ENCODE data around the gene WDR7. TPM values are rescaled to one million over a fixed set of nuclear protein-coding genes. Genes with fewer than 3 reads are reported as not detected.

WDR7 gene
- total RNA-seq, 1 experiment from 2014 or later: 7.8 TPM

GRCh38 chr18:56947236-56947635 is 296.1 kb downstream of the WDR7 start:
- Mint-ChIP-seq H3K9me3 (ENCODE audit: unreplicated experiment) (no peaks in the 10 kb centered on the region), H3K36me3 (ENCODE audit: insufficient read depth, unreplicated experiment) (no peaks in the 10 kb centered on the region), H3K4me3 (ENCODE audit: unreplicated experiment) (no peak overlapping the region), H3K4me1 (ENCODE audit: low read depth, unreplicated experiment) (no peaks in the 10 kb centered on the region), H3K27me3 (ENCODE audit: insufficient read depth, unreplicated experiment) (no peaks in the 10 kb centered on the region), H3K27ac (ENCODE audit: unreplicated experiment) (no peak overlapping the region)
- Histone ChIP-seq H3K36me3 (ENCODE audit: control insufficient read depth, insufficient read depth, low read length) (no peaks in the 10 kb centered on the region), H3K4me3 (ENCODE audit: low read depth, low read length) (no peak overlapping the region), H3K9me3 (no peaks in the 10 kb centered on the region), H3K4me1 (no peaks in the 10 kb centered on the region), H3K27me3 (replicated peaks; ENCODE audit: control insufficient read depth, insufficient read depth, low read length) (no peaks in the 10 kb centered on the region)
- intact Hi-C loops (cut with micrococcal nuclease; ENCODE audit: unreplicated experiment): no loop called here
- no peak for DNase-seq
- no TSS peak for BruUV-seq (replicated peaks)
- CTCF ChIA-PET: no interaction called here
- POLR2A ChIA-PET: no interaction called here
- no peak for TF ChIP-seq CTCF (IDR thresholded peaks at IDR 0.05; ENCODE audit: insufficient read depth in 1 of 2, low read depth in 1 of 2, low read length in 1 of 2, severe bottlenecking in 1 of 2, unreplicated experiment in 1 of 2)

- no peak for DNase-seq
- H3K27me3 Mint-ChIP-seq (ENCODE audit: insufficient read depth, unreplicated experiment): no peaks in the 10 kb centered on the region
- intact Hi-C loops (cut with micrococcal nuclease; ENCODE audit: unreplicated experiment): no loop called here
- H3K27me3 ChIP-seq (replicated peaks; ENCODE audit: control insufficient read depth, insufficient read depth, low read length): no peaks in the 10 kb centered on the region
- no peak for TF ChIP-seq CTCF (IDR thresholded peaks at IDR 0.05; ENCODE audit: insufficient read depth in 1 of 2, low read depth in 1 of 2, low read length in 1 of 2, severe bottlenecking in 1 of 2, unreplicated experiment in 1 of 2)
- H3K36me3 ChIP-seq (ENCODE audit: control insufficient read depth, insufficient read depth, low read length): no peaks in the 10 kb centered on the region
- no peaks in the 10 kb centered on the region for H3K4me1 Mint-ChIP-seq (ENCODE audit: low read depth, unreplicated experiment)
- POLR2A ChIA-PET: no interaction called here
- no peak overlapping the region for H3K4me3 ChIP-seq (ENCODE audit: low read depth, low read length)
- H3K9me3 Mint-ChIP-seq (ENCODE audit: unreplicated experiment): no peaks in the 10 kb centered on the region
- no TSS peak for BruUV-seq (replicated peaks)
- no peak overlapping the region for H3K4me3 Mint-ChIP-seq (ENCODE audit: unreplicated experiment)
- no peaks in the 10 kb centered on the region for H3K36me3 Mint-ChIP-seq (ENCODE audit: insufficient read depth, unreplicated experiment)
- CTCF ChIA-PET: no interaction called here
- H3K4me1 ChIP-seq: no peaks in the 10 kb centered on the region
- no peaks in the 10 kb centered on the region for H3K9me3 ChIP-seq
- no peak overlapping the region for H3K27ac Mint-ChIP-seq (ENCODE audit: unreplicated experiment)
Observed at GRCh38 chr18:56952026-56952425, 300.9 kb downstream of the WDR7 start.

- Histone ChIP-seq H3K9me3 (no peaks in the 10 kb centered on the region), H3K4me3 (ENCODE audit: low read depth, low read length) (no peak overlapping the region), H3K4me1 (no peaks in the 10 kb centered on the region), H3K27me3 (replicated peaks; ENCODE audit: control insufficient read depth, insufficient read depth, low read length) (no peaks in the 10 kb centered on the region), H3K36me3 (ENCODE audit: control insufficient read depth, insufficient read depth, low read length) (no peaks in the 10 kb centered on the region)
- BruUV-seq (replicated peaks): no TSS peak
- no peak for TF ChIP-seq CTCF (IDR thresholded peaks at IDR 0.05; ENCODE audit: insufficient read depth in 1 of 2, low read depth in 1 of 2, low read length in 1 of 2, severe bottlenecking in 1 of 2, unreplicated experiment in 1 of 2)
- Mint-ChIP-seq H3K4me1 (ENCODE audit: low read depth, unreplicated experiment) (no peaks in the 10 kb centered on the region), H3K4me3 (ENCODE audit: unreplicated experiment) (no peak overlapping the region), H3K9me3 (ENCODE audit: unreplicated experiment) (no peaks in the 10 kb centered on the region), H3K27me3 (ENCODE audit: insufficient read depth, unreplicated experiment) (no peaks in the 10 kb centered on the region), H3K27ac (ENCODE audit: unreplicated experiment) (no peak overlapping the region), H3K36me3 (ENCODE audit: insufficient read depth, unreplicated experiment) (no peaks in the 10 kb centered on the region)
- CTCF ChIA-PET: no interaction called here
- DNase-seq: no peak
- POLR2A ChIA-PET: no interaction called here
- intact Hi-C loops (cut with micrococcal nuclease; ENCODE audit: unreplicated experiment): no loop called here
Observed at GRCh38 chr18:56953428-56954198, 302.5 kb downstream of the WDR7 start.
